Stimulated activated CD8-positive, alpha-beta memory T cell treated with anti-CD3 and anti-CD28 coated beads, Interleukin-4, amount 100 ng/mL, for 1 hour (primary cell): ENCODE measurements around the gene KIAA0586.

Experiments used
- DNase-seq, 2 donors: peaks; one replicate each; pipeline ENCODE4 v3.0.0-alpha.2; 2020; ENCODE audit warnings: low read depth in 2 of 2, low spot score in 1 of 2

KIAA0586 gene

GRCh38 chr14:58593977-58594376 is 166.5 kb downstream of the KIAA0586 start:
- no peak for DNase-seq

DNA sequence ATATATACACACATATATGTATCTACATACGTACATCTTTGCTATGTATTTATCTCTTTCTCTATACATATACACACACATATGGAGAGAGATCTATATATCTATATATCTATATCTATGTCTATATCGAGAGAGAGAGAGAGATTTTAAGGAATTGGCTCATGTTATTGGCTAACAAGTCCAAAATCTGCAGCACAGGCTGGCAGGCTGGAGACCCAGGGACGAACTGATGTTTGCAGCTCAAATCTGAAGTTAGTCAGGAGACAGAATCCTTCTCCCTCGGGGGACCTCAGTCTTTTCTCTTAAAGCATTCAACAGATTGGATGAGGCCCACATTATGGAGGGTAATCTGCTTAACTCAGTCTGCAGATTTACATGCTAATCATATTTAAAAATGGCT is 169.5 kb downstream of the KIAA0586 start:
- DNase-seq = no peak

DNA sequence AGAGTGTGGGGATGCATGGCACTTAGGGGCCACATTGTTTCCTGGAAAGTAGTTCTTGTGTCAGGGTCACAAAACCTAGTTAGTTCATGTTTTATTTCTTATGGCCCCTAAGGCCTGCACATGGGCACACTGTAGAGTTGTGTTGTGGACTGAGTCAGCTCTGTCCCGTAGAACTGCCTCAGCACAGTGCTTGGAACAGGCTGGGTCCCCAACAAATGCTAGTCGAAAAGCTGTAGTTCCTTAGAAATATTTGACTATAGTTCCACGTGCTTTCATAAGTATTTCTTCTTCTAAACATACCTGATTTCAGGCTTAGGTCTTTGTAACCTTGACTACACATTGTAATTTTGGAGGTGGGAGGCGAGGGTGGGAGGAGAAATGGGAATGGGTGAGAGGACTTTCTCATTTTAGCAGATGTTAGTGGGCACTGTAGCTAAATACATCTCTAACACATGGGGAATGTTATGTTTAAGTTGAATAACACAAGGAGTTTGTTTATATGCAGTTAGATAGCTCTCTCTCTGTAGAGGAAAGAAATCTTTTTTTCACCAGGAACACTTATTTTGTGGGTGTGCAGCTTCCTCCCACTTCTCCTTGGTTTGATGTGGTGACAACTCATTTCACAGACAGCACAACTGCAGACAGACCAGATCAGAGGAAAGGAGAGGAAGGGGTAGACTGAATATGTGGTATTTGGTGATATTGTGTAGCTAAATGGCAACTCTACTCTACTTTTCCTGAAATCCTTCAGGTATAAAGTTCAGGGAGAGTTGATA is 170.7 kb downstream of the KIAA0586 start:
- no peak for DNase-seq

GRCh38 chr14:58598804-58599525 is 171.4 kb downstream of the KIAA0586 start:
- no peak for DNase-seq

DNA sequence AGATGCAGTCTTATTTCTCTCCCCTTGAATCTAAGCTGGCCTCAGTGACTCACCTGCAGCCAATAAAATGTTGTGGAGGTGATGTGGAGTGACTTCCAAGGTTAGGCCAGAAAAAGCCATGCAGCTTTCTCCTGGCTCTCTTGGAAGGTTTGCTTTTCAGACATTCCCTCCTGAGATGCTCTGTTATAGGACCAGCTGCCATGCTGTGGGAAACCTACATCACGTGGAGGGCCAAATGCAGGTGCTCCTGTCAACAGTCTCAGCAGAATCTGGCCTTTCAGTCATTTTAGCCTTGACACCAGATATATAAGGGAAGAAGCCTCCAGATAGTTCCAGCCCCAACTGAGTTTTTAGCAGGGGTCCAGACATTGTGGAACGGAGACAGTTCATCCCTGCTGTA is 172.2 kb downstream of the KIAA0586 start:
- no peak for DNase-seq
